Left ventricle myocardium inferior (tissue), 1 donor: Measurements from ENCODE around the gene USP20. TPM values are rescaled to one million over a fixed set of nuclear protein-coding genes. Genes with fewer than 3 reads are reported as not detected.

Experiments
- DNase-seq: peaks from one replicate; pipeline ENCODE4 v3.0.0-alpha.2; 2020
- H3K27ac ChIP-seq: fragments of 200-600 bp; replicated peaks from 2 replicates; pipeline ENCODE4 v1.8.0; 2021
- H3K27me3 ChIP-seq: fragments of 200-600 bp; 2 replicates; pipeline ENCODE4 v1.8.0; 2021; ENCODE audit warnings: low read depth
- H3K36me3 ChIP-seq: fragments of 200-600 bp; 2 replicates; pipeline ENCODE4 v1.8.0; 2021
- H3K4me1 ChIP-seq: fragments of 200-600 bp; 2 replicates; pipeline ENCODE4 v1.8.0; 2021
- H3K4me3 ChIP-seq: fragments of 200-600 bp; 2 replicates; pipeline ENCODE4 v1.8.0; 2021; ENCODE audit warnings: mild to moderate bottlenecking, moderate library complexity
- H3K9me3 ChIP-seq: fragments of 200-600 bp; replicated peaks from 2 replicates; pipeline ENCODE4 v1.8.0; 2021
- intact Hi-C: fragments of 100-400 bp; cut with micrococcal nuclease; formaldehyde crosslinking; loops from one replicate; pipeline ENCODE4 v1.11.0; 2022
- total RNA-seq: library from RNA; stranded (reverse); fragmentation: NEBNext Ultra II Directional; extraction: Animal tissue kit (Norgen Biotek cat#: 25700); gene quantifications from one replicate; pipeline ENCODE4 v1.2.1, GENCODE V29; 2021
- TF ChIP-seq, protein P1 (sequence below): fragments of 200-600 bp; IDR thresholded peaks from 2 replicates; pipeline ENCODE4 v1.8.0; 2021; ENCODE audit warnings: antibody characterized with exemption, mild to moderate bottlenecking, borderline replicate concordance
- donor health status: DM: no; HTN: yes; CAD: no; lungs with severe emphysema.

The USP20 gene
- total RNA-seq, 1 donor from 2014 or later, result 13.2 TPM

DNA sequence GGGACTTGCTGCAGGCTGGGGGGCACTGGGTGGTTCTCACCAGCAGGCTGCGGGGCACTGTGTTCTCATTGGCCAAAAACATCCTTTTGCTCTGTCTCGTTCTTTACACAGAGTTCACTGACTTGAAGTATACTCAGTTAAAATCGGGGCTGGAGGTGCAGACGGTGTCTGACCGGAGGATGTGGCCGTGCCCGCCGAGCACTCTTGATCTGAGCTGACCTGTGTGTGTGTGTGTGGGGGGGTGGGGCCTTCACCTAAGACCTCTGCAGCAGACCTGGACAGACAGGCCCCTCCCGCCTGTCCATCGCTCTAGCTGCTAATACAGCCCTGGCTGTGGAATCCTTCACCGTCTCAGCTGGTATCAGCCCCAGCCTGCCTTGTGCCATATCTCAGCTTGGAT, 25.1 kb upstream of the USP20 start:
- DNase-seq, result no peak
- peaks cover 60% of the 10 kb centered on the region for H3K36me3 ChIP-seq
- no peaks in the 10 kb centered on the region for H3K4me1 ChIP-seq
- H3K4me3 ChIP-seq, result no peak overlapping the region
- intact Hi-C loops, result no loop called here
- H3K27me3 ChIP-seq, result no peaks in the 10 kb centered on the region
- H3K9me3 ChIP-seq, result no peaks in the 10 kb centered on the region
- TF ChIP-seq, protein P1, sequence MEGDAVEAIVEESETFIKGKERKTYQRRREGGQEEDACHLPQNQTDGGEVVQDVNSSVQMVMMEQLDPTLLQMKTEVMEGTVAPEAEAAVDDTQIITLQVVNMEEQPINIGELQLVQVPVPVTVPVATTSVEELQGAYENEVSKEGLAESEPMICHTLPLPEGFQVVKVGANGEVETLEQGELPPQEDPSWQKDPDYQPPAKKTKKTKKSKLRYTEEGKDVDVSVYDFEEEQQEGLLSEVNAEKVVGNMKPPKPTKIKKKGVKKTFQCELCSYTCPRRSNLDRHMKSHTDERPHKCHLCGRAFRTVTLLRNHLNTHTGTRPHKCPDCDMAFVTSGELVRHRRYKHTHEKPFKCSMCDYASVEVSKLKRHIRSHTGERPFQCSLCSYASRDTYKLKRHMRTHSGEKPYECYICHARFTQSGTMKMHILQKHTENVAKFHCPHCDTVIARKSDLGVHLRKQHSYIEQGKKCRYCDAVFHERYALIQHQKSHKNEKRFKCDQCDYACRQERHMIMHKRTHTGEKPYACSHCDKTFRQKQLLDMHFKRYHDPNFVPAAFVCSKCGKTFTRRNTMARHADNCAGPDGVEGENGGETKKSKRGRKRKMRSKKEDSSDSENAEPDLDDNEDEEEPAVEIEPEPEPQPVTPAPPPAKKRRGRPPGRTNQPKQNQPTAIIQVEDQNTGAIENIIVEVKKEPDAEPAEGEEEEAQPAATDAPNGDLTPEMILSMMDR, result no peak
- no peak overlapping the region for H3K27ac ChIP-seq

DNA sequence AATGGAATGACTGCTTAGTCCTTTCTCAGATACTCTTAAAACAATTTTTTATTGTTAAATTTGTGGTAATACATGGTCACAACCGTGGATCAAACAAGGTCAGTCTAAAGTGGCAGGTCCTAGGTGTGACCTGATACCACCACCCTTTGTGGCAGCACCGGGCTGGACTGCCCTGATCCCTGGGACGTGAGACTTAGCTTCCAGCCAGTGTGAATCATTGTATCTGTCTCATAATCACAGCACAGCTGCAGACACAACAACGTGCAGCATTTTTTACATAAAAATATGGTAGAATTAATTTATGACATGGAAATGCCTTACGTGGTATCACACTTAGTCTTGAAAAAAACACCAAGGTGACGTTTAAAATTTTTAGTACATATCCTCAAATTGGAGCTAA, 24.5 kb upstream of the USP20 start:
- Histone ChIP-seq H3K27ac (no peak overlapping the region), H3K36me3 (peaks cover 67% of the 10 kb centered on the region), H3K4me1 (no peaks in the 10 kb centered on the region), H3K4me3 (no peak overlapping the region), H3K27me3 (no peaks in the 10 kb centered on the region), H3K9me3 (no peaks in the 10 kb centered on the region)
- intact Hi-C loops, result no loop called here
- DNase-seq, result no peak
- TF ChIP-seq, protein P1, result no peak

GRCh38 chr9:129811967-129812363, 23.3 kb upstream of the USP20 start:
- Histone ChIP-seq H3K27ac (no peak overlapping the region), H3K9me3 (no peaks in the 10 kb centered on the region), H3K36me3 (peaks cover 76% of the 10 kb centered on the region), H3K4me1 (no peaks in the 10 kb centered on the region), H3K27me3 (no peaks in the 10 kb centered on the region), H3K4me3 (no peak overlapping the region)
- intact Hi-C loops, result no loop called here
- DNase-seq, result no peak
- TF ChIP-seq, protein P1, result no peak

- Histone ChIP-seq H3K36me3 (peaks cover 76% of the 10 kb centered on the region), H3K9me3 (no peaks in the 10 kb centered on the region), H3K27ac (no peak overlapping the region), H3K27me3 (no peaks in the 10 kb centered on the region), H3K4me1 (no peaks in the 10 kb centered on the region), H3K4me3 (no peak overlapping the region)
- intact Hi-C loops, result no loop called here
- TF ChIP-seq, protein P1, result no peak
- no peak for DNase-seq
Measured at GRCh38 chr9:129812385-129812784, 22.9 kb upstream of the USP20 start.

DNA sequence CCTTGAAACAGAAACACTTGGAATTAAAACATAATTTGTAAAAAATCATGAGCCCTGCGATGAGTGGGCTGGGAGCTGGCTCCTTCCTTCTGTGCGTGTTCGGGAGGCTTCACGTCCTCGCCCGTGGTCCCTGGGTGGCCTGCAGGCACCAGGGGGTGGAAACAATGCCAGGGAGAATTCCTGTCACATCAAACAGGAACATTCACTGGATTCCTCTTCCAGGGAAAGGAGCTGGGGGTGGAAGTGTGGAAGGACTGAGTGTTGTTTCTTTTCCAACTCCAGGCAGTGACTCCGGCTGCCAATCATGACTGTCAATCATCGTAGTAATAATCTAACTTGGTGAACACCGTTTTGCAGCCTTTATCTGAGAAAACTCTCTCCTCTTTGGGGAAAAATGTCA, 21.6 kb upstream of the USP20 start:
- Histone ChIP-seq H3K27ac (no peak overlapping the region), H3K4me3 (no peak overlapping the region), H3K36me3 (peaks cover 85% of the 10 kb centered on the region), H3K9me3 (no peaks in the 10 kb centered on the region), H3K4me1 (no peaks in the 10 kb centered on the region), H3K27me3 (no peaks in the 10 kb centered on the region)
- intact Hi-C loops, result no loop called here
- DNase-seq, result no peak
- TF ChIP-seq, protein P1, result no peak
